HTERT RPE-1 (cell line): ENCODE measurements around the gene CCL4.
"Not testable (repeated sequence)": the region's sequence is repeated elsewhere in the genome, so short reads cannot be mapped to it uniquely, and the experiment has no call there.

Experiments used
- in situ Hi-C: fragments of 300-500 bp; cut with MboI; formaldehyde crosslinking; loops from 4 replicates; pipeline ENCODE4 v1.14.3; 2020; ENCODE audit warnings: low sequenced_read_pairs

Gene CCL4

DNA sequence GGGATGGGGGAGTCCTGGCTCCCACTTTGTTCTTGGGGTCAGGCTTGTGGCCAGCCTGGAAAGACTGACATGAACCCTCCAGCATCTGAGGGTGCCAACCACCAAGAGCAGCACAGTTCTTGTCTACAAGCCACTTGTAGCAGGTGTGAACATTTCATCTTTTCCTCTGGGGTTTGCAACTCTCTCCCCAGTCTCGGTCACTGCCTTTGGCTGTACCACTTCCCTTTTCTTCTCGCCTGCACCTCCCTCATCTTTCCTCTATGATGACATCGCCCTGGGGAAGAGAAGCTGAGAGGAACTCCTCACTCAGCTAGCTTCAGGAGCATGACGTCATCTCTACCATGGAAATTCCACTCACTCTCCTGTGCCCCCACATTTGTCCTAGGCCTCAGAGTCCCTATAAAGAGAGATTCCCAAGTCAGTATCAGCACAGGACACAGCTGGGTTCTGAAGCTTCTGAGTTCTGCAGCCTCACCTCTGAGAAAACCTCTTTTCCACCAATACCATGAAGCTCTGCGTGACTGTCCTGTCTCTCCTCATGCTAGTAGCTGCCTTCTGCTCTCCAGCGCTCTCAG lies at the start of gene CCL4:
TSS of gene CCL4 (plus strand) at position 427 of the 575 bp plus-strand sequence. CDS start at position 506, 79 bp downstream.
- in situ Hi-C loops: not testable (repeated sequence)

DNA sequence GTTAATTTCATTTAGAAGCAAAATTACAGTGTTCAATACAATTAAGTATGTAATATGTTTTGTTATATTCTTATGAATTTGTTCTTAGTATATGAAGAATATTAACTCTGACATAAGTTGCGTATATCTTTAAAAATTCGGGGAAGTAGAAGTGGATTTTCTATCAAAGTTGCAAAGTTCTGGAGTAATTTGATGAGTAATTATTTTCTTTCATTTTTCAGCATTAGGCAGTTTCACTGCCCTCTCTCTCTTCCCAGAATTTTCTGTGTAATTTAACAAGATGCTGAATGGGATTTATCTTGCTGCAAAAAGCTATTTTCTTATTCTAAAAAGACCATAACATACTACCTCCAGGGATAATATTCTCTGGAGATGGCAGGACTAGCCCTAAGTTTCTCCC lies 48.5 kb upstream of the CCL4 start:
- in situ Hi-C loops: no loop called here

DNA sequence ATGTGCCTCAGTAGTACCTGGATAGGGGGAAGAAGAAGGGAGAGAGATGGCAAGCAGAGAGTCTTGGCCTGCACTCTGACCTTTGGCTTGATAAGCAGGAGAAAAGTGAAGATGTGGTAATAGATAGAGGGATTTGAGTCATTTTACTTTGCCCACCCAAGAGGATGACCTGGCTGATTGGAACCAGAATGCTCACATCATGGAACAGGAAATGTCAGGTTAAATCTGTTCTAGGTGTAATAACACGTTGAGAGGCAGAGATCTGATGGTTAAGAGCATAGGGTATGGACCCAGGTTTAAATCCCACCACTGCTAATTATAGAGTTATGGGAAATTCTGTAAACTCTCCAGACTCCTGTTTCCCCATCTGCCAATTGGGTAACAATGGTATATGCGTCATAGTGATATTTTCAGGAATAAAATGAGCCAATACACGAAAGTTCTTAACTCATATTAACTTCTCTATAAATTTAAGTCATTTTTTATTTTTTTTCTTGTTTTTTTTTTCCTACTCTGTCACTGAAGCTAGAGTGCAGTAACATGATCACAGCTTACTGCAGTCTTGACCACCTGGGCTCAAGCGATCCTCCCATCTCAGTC lies 47.6 kb upstream of the CCL4 start:
- in situ Hi-C loops: no loop called here

DNA sequence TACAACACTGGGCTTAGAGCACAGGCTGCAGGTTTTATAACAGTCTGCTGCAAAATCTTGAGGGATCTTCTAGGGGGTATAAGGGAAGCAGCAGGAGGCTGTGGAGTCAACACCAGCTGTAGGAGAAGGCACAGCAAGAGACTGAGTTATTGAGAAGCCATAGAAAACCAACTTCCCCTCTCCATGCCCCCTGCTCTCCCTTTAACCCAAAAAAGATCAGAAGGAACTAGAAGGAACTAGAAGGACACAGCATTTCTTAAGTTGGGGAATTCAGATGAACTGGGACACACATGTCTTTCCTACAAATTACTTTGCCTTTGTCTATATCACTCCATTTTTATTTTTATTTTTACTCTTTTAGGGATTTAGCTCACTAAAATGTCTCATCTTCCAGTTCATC lies 45.7 kb upstream of the CCL4 start:
- in situ Hi-C loops: no loop called here

DNA sequence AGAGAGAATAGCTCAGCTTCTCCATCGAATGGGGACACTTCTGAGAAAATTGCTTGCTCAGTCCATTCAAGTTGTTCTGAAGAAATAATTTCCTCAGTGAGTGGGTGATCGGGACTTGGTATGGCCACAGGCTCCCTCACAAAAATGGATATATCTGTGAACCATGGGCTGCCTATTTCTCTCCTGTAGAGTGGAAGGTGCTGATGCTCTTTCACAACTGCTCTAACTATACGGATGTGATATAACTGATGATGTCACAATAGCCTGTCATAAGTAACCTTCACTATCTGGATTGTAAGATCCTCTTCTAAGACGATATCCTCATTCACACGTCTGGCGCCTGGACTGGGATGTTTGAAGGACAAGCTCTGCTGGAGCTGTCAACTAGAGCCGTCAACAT lies 44.2 kb upstream of the CCL4 start:
- in situ Hi-C loops: no loop called here

DNA sequence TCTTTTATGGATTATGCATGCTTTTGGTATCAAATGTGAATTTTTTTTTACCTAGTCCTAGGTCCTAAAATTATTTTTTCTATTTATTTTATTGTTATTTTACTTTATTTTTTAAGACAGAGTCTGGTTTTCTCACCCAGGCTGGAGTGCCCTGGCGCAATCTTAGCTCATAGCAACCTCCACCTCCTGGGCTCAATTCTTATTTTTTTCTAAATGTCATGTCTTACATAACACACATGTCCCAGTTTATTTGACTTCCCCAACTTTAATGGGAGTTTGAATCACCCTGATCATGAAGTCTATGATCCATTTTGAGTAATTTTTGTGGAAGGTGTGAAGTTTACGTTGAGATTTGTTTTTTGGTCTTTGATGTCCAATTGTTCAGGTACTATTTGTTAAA lies 42.8 kb upstream of the CCL4 start:
- in situ Hi-C loops: no loop called here

DNA sequence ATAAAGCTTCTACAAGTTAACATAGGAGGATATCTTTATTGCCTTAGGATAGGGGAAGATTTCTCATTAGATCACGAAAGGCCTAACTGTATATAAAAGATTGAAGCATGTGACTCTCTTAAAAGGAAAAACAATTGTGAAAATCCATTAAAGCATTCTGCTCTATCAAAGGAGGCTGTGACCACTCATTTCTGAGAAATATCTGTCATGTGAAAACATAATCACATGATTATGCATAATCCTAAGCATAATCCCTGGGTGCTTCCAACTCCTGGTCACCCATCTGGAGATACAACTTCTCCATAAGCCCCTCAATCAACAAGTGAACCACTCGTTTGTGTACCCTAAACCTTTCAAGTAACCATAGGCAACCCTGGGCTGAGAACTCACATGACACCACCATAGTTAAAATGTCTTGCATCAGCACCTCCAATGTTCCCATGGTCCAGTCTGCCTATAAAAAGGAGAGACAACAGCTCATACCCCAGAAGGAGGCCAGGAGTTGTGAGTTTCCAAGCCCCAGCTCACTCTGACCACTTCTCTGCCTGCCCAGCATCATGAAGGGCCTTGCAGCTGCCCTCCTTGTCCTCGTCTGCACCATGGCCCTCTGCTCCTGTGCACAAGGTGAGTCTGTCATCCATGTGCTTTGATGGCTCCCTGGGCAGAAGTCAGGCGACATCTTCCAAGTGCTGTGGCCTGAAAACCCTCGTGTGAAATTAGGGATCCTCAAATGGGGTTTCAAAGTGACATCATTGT lies 39.7 kb upstream of the CCL4 start, which contains the start of gene CCL18:
TSS of gene CCL18 (plus strand) at position 487 of the 756 bp plus-strand sequence. CDS start at position 558, 71 bp downstream.
- in situ Hi-C loops: no loop called here

DNA sequence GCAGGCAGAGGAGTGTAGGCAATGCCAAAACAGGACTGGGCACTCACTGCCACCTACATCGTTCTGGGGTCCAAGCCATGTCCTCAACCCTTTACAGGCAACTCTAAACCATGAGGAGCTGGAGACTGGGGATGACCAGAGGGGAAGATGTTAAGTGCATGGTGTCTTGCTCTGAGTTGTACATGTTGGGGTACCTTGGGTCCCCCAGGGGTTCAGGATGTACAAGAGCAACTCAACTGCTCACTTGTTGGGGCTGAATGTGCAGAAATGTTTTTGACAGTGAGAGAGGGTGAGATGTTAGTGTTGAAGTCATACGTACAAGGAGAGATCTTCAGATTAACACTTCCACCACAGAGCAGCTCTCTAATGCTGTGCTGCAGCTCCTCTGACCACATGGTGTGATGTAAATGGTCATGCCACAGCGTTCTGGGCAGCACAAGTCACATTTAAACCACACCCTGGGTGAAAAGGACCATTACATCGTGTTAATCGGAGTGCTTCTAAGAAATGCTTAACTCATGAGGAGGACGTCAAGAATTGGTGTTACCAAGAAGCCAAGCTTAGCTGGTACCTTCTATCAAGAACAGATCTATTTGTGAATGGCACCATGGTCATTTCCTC lies 37.2 kb upstream of the CCL4 start:
- in situ Hi-C loops: no loop called here

DNA sequence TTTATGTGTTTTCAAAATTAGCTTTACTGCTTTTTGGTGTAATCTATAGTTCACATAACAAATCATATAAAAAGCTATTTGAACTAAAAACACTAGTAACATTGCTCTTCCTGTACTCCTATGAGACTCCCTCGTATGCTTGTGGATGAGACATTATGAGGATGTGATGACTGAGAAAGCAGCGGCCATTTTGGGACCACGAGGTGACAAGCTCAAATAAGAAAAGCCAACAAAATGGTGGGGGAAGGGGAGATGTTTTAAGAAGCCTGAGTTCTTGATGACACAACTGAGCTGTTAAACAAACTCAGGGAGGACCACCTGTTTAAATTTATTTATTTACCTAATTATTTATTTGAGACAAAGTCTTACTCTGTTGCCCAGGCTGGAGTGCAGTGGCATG lies 35.1 kb upstream of the CCL4 start:
- in situ Hi-C loops: no loop called here

DNA sequence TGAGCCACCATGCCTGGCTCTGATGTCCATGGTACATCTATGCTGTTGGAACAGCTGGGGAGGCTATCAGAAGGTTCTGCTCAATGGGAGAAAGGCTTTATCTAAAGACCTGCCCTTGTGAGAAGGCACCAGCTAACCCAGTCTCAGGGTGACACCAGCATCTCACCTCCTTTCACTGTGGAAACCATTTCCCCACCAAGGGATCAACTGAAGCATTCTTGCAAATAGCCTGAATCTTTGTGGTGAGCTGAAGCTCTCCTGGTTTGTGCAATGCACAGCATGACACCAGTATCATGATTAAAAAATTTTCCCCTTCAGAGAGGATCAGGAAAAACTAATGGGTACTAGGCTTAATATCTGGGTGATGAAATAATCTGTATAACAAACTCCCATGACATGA lies 34.5 kb upstream of the CCL4 start:
- in situ Hi-C loops: no loop called here

DNA sequence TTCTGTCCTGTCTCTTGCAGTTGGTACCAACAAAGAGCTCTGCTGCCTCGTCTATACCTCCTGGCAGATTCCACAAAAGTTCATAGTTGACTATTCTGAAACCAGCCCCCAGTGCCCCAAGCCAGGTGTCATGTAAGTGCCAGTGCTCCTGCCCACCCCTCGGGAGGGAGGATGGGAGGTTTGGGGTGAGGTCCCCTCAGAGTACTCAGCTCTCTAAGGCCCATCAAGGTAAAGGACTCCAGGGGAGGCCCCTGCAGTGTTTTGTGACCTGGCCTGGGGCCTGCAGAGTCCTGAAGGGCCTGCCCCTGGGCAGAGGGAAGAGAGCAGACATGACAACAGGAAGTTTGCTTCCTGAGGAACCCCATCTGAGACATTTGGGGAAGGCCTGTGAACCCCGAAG lies 33.2 kb upstream of the CCL4 start:
- in situ Hi-C loops: no loop called here

DNA sequence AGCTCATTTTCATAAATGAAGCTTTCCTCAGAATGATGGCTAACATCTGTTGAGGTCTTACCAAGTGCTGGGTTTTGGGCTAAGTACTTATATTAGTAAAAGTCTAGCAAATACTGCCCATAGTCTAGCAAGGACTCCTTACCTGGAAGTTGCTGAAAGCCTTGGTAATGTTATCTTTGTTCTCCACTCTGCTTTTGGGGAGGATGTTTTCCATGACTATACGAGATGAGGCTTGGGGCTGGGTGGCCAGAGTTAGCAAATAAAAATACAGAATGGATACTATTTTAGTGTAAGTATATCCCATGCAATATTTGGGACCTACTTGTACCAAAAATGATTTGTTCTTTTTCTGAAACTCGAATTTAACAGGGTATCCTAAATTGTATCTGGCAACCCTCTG lies 31.9 kb upstream of the CCL4 start:
- in situ Hi-C loops: no loop called here

DNA sequence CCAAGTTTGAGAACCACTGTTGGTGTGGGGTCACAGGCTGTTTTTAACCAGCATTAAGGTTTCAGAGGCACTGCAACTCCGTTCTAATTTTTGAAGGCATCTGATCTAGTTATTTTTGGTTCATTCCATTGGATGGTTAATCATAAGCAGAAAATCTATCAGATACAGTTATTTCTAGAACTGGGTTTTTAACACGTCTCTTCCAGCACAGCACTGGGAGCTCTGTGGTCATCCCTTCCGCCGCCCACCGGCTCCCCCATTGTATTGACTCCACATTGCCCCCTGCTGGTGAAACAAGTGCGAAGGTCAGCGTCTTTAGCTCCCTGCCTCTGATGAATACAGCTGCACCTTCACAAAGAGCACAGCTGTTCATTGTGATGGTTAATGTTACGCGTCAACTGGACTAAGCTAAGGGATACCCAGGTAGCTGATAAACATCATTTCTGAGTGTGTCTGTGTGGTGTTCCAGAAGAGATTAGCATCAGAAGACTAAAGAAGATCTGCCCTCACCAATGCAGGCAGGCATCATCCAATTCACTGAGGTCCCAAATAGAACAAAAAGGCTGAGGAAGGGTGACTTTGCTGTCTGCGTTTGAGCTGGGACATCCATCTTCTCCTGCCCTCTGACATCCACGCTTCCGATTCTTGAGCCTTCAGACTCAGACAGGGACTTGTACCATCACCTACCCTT lies 31.1 kb upstream of the CCL4 start:
- in situ Hi-C loops: no loop called here

DNA sequence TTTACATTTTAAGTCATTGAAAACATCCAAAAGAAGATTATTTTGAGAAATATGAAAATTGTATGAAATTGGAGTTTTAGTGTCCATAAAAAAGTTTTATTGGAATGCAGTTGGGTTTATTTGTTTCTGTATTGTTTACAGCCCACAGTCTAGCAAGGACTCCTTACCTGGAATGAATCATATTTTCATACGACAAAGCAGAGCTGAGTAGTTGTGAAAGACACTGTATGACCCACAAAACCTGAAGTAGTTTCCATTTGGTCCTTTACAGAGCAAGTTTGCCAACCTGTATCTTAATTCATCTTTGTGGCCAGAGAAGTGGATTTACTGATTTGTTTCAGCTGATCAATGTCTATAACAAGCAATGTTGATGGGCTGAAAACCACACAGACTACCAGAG lies 29.3 kb upstream of the CCL4 start:
- in situ Hi-C loops: no loop called here

DNA sequence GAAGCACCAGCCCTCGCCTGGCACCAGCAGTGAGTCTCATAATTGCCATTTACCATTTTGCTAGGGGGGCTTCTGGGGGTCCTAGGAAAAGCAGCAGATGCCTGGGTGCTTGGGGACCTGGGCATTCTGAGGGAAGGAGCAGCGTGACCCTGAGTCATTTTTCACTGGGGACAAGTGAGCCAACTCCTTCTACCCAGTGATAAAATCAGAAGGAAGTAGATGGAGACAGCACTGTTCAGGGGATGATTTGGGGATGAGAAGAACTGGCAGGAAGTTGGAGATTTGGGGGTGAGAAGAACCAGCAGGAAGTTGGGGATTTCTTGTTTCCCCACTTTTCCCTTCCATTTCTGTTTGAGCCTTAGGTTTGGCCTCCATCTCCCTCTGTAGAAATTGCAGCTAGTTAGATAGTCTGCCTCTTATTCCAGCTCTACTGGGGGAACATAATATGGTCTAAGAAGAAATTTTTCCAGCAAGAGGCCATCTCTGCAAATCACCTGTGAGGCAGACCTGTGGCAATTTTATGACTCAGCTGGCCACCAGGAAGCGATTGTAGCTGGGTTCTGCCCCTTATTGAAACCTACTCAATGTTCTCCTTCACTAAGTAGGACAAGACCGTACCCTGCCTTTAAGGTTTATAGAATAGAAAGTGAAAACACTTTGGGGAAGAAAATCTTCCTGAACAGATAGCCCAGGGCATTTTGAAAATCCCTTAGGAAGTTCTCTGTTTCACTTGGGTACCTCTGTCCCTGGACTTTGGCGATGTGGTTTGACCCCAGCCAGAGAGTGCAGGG lies 21.8 kb upstream of the CCL4 start:
- in situ Hi-C loops: not testable (repeated sequence)

DNA sequence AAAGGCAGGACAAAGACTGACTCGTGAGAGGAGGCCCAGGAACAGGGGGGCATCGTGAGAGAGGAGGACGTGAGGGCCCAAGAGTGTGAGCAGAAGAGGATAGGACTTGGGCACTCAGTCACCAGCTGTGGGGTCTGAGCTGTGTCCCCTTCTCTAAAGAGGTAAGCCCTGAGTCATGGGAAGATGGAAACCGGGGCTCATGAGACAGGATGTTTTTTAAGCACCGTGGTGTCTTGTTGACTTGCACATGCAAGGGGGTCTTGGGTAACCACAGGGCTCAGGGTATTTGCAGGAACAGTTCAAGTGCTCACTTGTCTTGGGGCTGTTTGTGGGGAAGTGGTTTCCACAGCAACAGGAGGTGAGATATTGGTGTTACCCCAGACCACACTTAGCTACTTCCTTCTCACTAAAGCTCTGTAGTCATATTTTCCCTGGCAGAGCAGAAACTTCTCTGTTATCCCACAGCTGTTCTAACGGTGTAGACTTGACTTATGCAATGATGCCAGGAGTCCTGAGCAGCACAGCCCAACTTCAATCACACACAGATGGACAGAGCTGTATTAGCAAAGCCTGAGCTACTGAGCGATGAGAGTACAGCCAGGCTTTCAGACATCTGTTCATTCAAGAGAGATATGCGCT lies 21.0 kb upstream of the CCL4 start:
- in situ Hi-C loops: not testable (repeated sequence)

DNA sequence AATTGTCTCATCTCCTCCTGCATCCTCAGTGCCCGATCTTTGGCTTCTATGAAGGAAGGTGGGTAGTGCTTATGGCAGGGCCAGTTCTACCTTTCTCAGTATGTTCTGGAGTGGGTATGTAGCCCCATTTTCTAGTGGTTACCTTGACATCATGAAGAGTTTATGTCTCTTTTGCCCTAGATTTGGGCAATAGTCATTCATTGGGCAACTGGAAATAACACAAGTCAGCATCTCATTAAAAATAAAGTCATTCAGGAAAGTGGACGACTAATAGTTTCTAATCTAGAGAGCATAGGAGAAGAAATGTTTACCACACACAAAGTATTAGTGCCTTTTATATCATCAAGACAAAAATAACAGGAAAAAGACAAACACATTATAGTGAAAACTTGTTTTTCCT lies 19.9 kb upstream of the CCL4 start:
- in situ Hi-C loops: not testable (repeated sequence)

DNA sequence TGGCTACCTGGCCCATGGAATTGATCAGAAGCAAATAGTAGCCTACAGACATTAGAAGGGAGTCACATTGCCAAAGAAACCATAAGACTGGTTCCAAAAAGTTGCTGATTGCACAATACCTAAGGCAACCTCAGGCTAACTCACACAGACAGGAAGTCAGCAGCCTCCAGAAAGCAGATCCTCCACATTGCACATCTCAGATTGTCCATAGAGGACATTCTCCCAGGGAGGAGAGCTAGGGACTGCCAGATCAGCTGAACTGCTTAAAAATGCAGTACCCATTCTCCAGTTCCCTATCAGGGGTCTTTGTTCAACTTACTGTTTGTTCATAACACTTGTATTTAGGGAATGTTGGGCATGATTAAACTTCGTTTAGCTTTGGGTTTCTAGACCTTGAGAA lies 17.9 kb upstream of the CCL4 start:
- in situ Hi-C loops: no loop called here

DNA sequence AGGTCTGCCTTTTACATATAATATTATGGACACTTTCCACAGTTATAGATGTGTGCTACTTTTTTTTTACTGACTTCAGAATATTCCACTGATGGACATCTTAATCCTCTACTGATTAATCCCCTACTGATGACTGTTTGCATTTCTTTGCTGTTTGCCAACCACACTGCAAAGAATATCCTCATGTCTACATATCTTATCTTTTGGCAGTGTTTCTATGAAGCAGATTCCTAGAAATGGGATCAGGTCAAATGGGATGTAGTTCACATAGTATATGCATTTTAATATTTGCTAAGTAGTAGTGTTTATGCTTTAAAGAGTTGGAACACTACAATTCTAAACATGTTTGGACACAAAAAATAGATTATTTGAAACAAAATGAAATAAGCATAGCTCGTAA lies 16.8 kb upstream of the CCL4 start:
- in situ Hi-C loops: no loop called here

DNA sequence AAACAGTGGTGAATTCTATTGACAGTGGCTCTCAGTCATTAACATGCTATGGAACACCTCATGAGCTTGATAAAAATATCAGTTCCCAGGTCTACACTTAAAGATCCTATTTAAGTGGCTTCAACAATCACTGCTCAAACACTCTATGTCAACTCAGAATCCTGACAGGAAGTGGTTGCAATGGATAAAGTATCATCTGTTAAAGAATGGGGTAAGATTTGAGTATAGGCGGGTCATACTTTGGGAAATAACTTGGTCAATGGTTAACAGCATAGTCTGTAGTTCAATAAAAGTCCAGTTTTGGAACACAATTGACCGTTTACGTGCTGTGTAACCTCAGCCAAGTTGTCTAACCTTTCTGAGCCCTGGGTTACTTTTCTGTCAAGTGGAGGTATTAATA lies 16.2 kb upstream of the CCL4 start:
- in situ Hi-C loops: not testable (repeated sequence)
